Activated CD4-positive, alpha-beta T cell treated with anti-CD3 and anti-CD28 coated beads, Interleukin-2, amount 50 U/mL, for 48 hours (primary cell): ENCODE data around the gene VAMP2.

Source experiments
- DNase-seq, 2 experiments: peaks; one replicate each; pipeline ENCODE4 v3.0.0-alpha.2; 2020

The VAMP2 gene

DNA sequence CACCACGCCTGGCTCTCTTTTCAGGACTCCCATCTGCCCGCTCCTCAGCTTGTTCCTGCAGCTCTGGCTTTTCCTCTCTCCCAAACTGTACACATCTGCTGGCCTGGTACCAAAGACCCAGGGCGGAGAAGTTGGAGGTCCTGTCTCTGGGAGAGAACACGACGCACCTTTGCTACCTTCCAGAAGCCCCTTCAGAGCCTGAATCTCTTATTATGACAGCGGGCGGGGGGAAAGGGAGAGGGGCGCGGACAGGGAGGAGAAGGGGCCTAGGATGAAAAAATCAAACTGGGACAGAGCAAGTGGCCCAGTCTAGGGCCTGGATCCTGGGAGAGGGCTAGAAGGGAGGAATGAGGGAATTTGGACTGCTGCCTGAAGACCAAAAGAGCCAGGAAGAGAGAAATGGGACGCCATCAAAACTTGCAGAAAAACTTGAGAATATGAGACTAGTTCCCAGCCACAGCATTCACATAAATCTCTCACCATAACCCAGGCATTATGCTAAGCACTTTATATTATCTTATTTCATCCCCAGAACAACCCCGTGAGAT lies 8.1 kb downstream of the VAMP2 start:
- DNase-seq: no peak

DNA sequence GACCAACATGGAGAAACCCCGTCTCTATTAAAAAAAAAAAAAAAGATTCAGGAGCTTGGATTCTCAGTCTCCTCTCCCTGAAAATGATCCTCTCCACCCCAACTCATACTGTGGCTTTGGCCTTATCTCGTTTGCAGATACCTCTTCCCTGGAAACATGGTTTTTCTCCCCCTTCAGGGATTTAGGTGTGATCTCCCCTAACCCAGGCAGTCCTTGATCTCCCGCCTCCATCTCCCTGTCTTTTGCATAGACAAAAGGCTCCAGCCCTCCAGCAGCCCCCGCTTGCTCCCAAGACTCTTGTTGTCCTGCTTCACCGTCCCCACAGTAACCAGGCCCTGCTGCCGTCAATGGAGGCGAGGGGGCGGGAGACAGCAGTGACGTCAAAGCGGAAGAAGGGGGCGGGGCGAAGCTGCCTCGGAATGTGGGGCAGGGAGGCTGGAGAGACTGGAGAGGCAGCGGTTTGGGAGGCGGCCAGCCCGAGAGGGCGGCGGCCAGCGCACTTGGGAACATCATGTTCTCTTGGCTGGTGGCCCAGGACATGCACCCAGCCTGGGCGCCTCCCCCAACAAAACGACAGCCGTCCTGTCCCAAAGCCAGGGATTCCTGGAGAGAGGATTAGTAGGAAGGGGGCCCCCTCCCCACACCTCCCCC lies 8.7 kb downstream of the VAMP2 start:
- DNase-seq: peak; percentile 96 to 97

DNA sequence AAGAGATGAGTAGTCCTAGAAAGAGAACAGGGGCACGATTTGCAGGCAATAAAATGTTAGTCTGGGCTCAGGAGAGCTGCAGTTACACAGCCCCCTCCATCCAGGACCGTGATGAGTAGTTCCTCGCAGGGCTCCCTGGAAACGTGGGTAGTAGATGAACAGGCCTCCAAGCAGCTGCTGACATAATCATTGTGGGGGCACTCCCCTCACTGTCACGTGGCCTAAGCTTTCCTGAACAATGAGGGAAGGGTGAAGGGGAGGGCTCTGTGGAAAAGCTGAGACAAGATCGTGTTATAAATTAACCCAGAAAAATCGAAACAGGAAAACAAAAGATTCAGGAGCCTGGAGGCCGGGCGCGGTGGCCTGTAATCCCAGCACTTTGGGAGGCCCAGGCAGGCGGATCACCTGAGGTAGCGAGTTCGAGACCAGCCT lies 9.2 kb downstream of the VAMP2 start:
- DNase-seq: peak; percentile 70 to 79

DNA sequence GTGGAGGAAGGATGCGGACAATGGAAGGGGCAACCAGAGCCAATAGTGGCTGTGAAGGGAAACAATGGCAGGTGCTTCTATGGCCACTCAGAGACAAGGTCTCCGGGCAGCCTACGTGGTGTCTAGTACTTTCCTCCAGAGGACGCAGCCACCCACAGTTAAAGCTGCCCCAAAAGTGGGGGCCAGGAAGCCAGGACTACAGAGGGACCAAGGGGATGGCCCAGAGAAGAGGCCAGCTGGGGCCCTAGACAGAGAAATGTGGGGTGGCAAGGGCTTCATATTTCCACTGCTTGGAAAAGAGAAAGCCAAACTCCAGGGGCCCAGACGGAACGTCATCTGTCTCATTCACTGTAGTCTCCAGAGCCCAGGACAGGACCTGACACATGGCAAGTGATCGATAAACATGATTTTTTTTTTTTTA lies 9.7 kb downstream of the VAMP2 start:
- no peak for DNase-seq

DNA sequence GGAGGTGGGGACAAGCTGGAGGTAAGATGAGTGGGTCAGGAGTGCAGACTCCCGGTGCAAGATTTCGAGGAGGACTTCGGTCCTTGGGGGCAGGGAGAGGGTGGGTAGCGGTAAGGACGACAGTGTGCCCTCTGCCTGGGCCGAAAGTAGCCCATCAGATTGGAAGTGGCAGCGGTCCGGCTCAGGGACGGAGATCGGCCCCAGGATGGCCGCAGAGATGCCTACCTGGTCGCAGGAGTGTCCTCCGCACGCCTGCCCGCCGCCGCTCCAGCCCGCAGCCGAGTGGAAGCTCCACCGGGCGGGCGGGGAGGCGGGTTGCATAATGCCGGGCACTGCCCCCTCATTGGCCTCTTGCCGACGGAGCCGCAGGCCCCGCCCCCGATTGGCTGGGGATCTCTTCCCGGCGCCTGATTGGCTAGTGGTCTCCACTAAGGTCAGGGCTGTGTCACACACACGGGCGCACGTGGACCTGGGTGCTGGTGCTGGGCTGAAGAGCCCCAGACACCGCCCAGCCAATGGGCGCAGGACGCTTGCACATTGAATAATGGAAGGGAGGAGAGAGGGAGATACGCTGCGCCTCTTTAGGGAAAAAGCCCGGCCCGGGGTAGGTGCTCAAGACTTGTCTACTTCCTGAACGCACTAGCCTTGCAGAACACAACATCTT lies 10.5 kb downstream of the VAMP2 start, which contains the start of gene PER1:
PER1 (minus strand) TSS at position 293 of the 664 bp plus-strand sequence. CDS start 1,698 bp downstream, outside the sequence.
- DNase-seq: peak; percentile 94 to 96

DNA sequence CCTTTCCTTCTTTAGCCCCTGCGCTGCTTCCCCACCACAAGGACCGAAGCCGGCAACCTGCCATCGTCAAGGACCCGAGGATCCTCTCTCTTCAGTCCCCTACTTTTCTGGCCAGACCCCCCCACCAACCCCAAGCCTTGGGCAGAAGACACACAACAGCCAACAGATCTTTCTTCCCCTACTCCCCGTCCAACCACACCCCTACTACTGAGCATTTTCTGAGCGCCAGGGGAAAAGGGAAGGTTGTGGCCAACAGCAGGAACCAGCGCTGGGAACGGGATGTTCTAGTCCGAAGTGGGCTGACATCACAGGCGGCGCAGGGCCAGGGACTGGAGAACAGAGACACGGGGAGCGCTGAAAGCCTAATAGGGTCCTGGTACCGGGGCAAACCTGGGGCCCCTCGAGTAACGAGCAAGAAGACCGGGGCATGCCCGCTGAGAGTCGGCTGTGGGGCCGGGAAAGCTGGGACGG lies 11.1 kb downstream of the VAMP2 start:
- peak; percentile 39 to 56 for DNase-seq

DNA sequence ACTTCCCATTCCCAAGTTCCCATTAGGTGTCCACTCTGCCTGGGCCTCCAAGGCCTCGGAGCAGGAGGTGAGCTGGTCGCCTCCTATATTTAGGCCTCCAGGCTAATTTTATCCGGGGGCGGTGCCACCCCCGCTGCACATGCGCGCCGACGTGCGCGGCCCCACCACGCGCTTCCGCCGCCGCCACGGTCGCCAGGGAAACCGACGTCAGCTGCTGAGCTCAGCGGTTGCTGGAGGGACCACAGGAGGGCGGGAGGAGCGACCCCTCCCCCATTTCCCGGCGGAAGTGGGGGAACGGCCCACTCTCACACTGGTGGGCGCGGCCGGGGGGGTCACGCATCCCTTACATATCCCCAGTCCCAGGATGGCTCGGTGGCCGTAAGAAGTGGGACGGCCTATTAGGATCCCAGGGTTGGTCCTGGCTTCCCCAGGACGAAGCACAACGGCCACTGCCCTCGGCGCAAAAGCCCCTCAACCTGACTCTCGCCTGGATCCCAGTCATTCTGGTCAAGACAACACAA lies 11.6 kb downstream of the VAMP2 start:
- peak; percentile 87 to 90 for DNase-seq

DNA sequence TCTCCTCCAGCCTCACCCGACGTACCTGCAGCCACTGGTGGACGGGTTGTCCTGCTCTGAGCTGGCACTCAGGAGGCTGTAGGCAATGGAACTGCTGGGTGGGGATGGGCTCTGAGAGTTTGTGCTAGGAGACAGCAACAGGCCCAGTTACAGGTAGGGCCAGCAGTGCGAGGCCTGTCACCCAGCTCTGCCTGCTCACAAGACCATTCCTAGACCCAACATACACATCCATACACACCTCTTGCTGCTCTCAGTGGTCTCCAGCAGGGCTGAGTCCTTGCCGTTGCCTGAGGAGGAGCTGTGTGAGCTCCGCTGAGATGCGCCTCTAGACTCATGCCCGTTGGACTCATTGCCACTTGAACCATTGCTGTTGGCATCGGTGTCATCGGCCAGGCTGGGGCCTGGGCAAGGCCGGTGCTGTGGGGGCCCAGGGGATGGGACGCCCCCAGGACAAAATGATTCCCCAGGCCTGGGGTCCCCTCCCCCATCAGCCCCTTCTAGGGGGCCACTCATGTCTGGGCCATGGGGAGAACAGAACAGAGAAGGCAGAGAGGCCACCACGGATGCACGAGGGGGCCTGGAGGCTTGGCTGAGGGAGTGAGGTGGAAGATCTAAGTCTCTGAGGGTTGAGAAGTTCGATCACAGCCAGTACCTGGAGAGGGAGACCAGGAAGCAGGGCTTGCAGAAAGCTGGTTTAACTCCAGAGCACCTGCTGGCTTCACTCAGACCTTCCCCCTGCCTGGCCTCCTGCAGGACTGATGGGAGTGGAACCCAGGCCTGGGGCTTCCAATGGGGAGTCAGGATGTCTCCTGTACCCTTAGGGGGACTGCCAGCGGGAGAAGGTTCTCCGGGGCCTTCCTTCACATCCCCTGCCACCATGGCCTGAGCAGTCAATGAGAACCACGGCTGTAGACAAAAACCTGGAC lies 12.3 kb downstream of the VAMP2 start:
- DNase-seq: no peak

DNA sequence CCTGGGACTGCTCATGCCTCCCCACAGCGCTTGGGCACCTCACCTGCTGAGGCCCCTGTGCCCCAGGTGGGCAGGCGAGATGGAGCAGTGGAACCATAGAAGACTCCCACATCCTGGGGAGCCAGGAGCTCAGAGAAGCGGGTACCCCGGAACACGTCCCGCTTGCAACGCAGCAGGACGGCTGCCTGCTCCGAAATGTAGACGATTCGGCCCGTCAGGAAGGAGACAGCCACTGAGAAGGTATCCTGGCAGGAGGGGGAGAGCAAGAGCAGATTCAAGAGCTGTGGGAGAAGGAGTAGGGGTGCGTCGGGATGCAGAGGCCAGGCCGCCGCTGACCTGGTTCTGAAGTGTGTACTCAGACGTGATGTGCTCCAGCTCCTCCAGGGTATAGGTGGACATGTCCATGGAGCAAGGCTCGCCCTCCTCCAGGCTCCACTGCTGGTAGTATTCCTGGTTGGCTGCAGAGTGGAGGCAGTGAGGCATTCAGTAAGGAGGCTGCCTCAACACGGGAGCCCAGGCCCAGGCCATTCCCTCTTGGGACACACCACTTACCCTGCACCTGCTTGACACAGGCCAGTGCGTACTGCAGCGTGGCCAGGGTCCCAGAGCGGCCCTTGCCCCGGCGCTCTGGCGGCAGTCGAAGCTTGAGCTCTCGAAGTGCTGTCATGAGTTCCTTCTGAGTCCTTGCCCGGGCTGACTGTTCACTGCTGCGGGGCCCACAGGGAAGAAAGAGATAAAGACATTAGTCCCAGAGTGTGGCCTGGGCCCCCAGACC lies 13.1 kb downstream of the VAMP2 start:
- DNase-seq: no peak

DNA sequence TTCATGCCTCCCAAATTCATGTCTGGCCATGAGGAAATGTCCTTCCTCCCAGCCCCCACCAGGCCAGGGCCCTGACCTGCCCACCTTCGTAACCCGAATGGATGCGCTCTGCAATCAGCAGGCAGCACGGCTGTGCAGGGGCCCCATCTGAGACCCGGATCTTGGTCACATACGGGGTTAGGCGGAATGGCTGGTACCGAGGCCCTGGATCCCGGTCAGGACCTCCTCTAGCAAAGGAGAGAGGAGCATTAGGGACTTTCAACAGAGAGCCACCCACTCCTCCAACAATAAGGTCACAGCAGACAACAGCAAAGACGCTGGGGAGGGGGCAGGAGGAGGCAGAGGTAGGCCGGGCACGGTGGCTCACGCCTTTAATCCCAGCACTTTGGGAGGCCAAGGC lies 14.2 kb downstream of the VAMP2 start:
- DNase-seq: no peak

DNA sequence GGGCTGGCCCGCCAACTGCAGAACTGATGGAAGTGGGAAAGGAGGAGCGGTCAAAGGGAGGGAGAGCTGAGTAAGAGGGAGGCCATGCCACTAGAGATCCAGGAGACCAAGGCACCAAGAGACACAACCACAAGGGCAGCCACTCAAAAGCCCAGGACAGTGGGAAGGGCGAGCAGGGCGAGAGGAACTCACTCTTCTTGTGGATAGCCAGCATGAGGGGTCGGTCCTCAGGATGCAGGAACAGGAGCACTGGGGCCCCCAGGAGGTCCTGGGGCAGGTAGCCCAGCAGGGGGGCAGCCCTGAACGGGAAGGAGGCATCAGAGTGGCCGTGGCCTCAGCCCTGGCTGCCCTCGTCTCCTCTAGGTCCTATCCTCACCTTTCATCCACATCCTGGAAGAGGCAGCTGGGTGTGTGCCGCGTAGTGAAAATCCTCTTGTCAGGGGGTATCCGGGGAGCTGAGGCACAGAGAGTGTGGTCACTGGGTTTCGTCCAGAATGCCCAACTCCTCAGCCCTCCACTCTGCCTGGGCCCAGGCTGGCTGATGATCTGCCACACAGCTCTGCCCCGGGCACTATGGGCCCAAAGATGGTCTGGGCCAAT lies 14.8 kb downstream of the VAMP2 start:
- DNase-seq: no peak

DNA sequence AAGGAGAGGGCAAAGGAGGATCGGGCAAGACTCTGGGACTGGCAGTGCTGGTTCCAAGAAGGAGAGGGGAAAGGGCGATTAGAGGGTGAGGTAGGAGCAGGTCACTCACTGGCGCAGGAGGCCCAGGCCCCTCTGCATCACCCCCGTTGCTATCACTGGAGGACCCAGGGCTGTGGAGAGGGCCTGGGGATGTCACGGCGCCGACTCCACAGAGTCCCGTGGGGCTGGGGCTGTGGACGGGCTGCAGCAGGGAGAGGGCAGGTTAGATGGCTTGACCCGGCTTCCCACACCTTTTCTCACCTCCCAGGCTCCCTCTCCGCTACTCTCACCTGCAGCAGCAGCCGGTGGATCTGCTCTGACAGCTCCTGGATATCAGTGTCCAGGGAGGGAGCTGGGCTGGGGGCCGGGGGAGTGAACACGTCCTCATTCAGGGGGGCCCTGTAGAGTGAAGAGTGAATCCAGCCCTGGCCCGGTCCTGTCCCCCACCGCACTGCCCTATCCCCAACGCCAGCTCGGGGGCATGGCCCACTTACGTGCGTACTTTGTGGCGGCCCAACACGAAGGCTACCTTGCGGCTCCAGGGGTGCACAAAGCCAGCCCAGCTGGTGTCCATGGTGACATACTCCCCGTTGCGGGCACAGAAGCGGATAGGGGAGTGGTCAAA lies 15.5 kb downstream of the VAMP2 start:
- no peak for DNase-seq

DNA sequence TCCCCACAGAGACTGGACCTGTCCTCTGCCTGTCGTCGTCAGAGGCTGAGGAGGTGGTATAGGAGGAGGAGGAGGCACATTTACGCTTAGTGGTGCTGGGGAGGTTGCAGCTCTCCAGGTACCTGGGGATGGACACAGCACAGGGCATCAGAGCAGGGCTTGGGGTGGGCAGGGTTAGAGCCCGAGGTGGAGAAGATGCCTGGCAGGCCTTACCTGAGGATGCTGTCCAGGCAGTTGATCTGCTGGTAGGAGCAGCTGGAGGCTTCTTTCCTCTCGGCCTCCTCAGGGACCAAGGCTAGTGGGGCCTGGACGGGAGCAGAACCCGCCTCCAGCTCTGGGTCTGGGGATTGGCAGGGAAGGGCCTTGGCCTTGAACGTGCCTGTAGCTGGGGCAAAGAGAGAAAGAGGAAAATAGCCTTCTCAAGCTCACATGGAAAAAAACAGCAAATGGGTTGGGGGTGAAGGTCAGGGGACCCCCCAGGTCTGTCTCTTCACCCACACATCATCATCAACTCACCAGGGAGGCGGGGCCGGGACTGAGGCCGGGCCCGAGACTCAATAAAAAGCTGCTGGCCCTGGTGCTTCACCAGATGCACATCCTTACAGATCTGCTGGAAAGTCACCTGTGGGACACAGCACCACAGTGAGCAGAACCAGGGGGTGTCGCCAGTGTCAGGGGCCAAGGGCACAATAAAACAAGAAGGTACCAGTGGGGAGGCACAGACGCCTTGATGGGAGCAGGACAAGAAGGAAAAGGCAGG lies 16.2 kb downstream of the VAMP2 start:
- no peak for DNase-seq

DNA sequence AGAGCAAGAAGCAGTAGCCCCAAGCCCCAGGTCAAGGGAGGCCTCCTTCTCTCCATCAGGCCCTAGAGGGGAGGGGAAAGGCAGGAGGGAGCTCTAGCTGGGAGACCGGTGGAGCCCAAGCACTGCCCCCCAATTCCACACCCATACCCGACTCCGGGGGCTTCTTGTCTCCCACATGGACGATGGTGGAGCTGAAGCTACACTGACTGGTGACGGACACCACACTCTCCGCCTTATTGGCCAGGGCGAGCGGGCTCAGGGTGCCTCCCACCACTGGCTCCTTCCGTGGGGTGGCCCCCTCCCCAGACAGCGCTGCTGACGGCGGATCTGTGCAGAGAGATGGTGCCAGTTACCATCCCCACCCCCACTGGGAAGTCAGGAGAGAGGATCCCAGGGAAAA lies 16.9 kb downstream of the VAMP2 start:
- no peak for DNase-seq

DNA sequence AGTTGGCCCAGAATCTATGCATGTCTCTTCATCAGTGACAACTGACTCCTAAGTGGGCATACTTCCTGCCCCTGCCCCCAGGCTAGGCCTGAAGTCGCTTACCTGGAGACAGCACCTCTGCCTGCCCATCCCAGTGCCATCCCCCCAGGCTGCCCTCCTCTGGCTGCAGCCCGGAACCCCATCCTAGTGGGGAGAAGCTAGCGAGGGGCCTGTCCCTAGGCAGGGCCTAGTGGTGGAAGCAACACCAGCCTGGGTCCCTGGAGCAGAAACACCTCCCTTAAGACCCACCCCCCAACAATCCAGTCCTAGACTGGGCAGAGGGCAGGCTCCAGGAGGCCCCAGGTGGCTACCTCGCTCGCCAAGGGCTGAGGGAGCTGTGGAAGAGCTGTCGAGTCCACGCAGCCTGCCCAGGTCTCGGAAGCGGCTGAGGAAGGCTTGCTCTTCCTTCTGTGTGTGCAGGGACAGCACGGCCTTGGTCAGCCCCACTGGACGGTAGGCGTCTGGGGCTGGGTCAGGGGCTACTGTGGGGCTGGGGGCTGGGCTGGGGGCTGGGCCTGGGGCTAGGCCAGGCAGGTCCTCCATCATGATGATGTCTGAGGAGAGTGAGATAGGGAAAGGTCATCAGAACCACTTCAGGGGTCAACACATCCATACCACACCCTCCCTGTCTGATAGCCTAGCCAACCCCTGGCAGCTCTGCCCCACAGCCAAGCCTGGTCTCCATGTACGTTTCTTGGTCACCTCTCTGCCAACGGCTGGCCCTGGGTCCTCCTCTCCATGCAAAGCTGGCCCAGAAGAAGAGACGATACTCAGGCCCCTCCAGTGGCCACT lies 18.1 kb downstream of the VAMP2 start:
- DNase-seq: no peak

DNA sequence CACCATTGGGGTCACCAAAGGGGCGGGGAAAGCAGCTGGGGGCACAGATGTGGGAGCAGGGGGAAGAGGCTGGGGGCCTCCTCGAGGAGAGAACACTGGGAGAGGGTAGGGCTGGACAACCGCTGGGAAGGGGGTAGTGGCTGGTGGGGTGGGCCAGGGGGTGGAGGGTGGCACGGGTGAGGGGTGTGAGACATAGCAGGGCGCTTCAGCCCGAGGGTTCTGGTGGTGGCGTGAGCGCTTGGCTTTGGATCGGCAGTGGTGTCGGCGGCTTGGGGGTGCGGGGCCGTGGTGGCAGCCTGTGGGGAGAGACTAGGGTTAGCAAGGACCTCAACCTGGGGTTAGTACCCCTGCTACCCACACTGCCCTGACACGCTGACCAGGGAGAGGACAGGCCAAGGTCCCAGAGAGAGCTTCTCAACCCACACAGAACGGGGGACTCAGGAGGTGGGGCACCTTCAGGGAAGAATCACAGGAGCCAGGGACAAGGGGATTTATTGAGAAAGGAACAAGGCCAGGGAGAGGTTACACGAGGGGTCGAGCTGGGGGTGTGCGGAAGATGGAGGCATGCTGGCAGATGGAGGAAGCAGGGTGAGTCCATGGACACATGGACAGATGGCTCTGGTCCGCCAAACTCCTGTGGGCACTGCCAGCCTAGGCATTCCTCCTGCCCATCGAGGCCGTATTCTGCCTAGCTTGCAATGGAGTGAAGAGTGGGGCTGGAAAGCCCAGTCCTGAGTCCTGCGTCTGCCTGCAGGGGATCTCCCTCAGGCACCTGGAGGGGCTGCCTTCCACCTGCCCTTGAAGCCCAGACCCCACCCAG lies 19.0 kb downstream of the VAMP2 start:
- DNase-seq: no peak

DNA sequence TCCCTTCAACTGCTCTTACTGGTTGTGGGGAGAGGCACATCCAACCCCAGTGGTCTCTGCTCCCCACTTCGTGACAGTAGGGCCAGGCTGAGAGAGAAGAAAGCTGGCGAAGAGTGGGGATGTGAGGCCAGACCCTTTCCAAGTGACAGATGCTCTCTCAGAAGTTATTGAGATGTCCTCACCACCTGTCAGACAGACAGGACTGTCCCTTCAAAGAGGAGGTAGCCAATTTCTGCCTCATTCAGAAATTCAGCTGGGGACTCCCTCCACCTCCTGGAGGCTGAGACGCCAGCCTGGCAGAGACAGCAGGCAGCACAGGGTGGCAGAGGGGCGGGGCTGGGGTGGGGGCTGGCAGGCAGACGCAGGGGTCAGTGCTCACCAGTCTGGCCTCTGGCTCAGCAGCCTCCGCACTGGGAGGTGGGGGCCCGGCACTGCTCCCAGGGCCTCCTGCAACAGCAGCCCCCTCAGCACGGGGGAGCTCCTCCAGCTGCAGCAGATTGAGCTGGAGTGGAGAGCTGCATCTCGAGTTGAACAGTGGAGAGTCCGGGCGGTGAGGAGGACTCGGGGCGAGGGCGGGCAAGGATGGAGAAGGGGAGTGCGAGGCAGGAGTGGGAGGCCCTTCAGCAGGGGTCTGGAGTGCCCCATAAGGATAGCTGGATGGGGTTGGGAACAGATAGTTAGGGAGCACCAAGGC lies 19.7 kb downstream of the VAMP2 start:
- no peak for DNase-seq
